GM21528 (cell line): ENCODE measurements around the gene MKI67.
A peak's percentile ranks its signal among the peaks of the same experiment; 100 is the strongest.
"Not testable (repeated sequence)": the region's sequence is repeated elsewhere in the genome, so short reads cannot be mapped to it uniquely, and the experiment has no call there.

Experiments used
- ATAC-seq: cut with Tn5 transposase; IDR thresholded peaks from one replicate; pipeline ENCODE4 v1.9.1; 2021; ENCODE audit warnings: mild to moderate bottlenecking, moderate library complexity; ENCODE audit not compliant: unreplicated experiment, low FRiP score

The MKI67 gene

GRCh38 chr10:128125944-128126764 lies at the start of gene MKI67:
Gene MKI67, minus strand, starts transcription at chr10:128126423. Its CDS starts 756 bp downstream, at chr10:128125667.
- ATAC-seq, result peak; percentile 92

- ATAC-seq, result no peak
Observed at GRCh38 chr10:128174581-128175559, 48.6 kb upstream of the MKI67 start.

GRCh38 chr10:128173386-128173785 lies 47.2 kb upstream of the MKI67 start:
- no peak for ATAC-seq

GRCh38 chr10:128172756-128173155 lies 46.5 kb upstream of the MKI67 start:
- no peak for ATAC-seq

GRCh38 chr10:128169811-128170379 lies 43.7 kb upstream of the MKI67 start:
- ATAC-seq, result no peak

- no peak for ATAC-seq
Observed at GRCh38 chr10:128167926-128168520, 41.8 kb upstream of the MKI67 start.

- ATAC-seq, result not testable (repeated sequence)
Observed at GRCh38 chr10:128167123-128167522, 40.9 kb upstream of the MKI67 start.

GRCh38 chr10:128166151-128166550 lies 39.9 kb upstream of the MKI67 start:
- no peak for ATAC-seq

GRCh38 chr10:128165536-128165935 lies 39.3 kb upstream of the MKI67 start:
- ATAC-seq, result no peak

GRCh38 chr10:128163701-128164100 lies 37.5 kb upstream of the MKI67 start:
- ATAC-seq, result no peak

GRCh38 chr10:128161031-128161430 lies 34.8 kb upstream of the MKI67 start:
- no peak for ATAC-seq

GRCh38 chr10:128160297-128160711 lies 34.1 kb upstream of the MKI67 start:
- ATAC-seq, result no peak

- no peak for ATAC-seq
Observed at GRCh38 chr10:128158021-128158795, 32.0 kb upstream of the MKI67 start.

GRCh38 chr10:128156999-128157755 lies 31.0 kb upstream of the MKI67 start:
- no peak for ATAC-seq

GRCh38 chr10:128152741-128153580 lies 26.7 kb upstream of the MKI67 start:
- ATAC-seq, result no peak

- no peak for ATAC-seq
Observed at GRCh38 chr10:128151031-128151430, 24.8 kb upstream of the MKI67 start.

- ATAC-seq, result peak; percentile 1
Observed at GRCh38 chr10:128150561-128150960, 24.3 kb upstream of the MKI67 start.

- ATAC-seq, result peak; percentile 80
Observed at GRCh38 chr10:128150045-128150493, 23.8 kb upstream of the MKI67 start.
